PC-3 (cell line): ENCODE data around the gene GCHFR.

ENCODE experiments used
- CTCF ChIP-seq: fragments of 300-600 bp; sonication (generic); conservative IDR thresholded peaks from 2 replicates; pipeline ENCODE4 v1.5.1; 2017; ENCODE audit warnings: antibody characterized with exemption, low read depth, mild to moderate bottlenecking, low read length
- EZH2phosphoT487 ChIP-seq: fragments of 300-600 bp; sonication (generic); IDR thresholded peaks from 2 replicates; pipeline ENCODE4 v1.6.1; 2018; ENCODE audit warnings: mild to moderate bottlenecking, antibody characterized with exemption, low read length, borderline replicate concordance

GRCh38 chr15:40744815-40745152 lies 19.1 kb upstream of the GCHFR start:
- TF ChIP-seq CTCF = no peak
- TF ChIP-seq EZH2phosphoT487 = no peak
